SK-N-MC (cell line): ENCODE measurements around the gene HOXC5.

Experiments used
- DNase-seq: peaks from one replicate; pipeline ENCODE4 v3.0.0-alpha.2; 2011; ENCODE audit warnings: low read depth, low spot score
- H3K27ac ChIP-seq: fragments of 200-600 bp; sonication (generic); 2 replicates; pipeline ENCODE4 v1.5.1; 2016; ENCODE audit warnings: mixed run types
- H3K36me3 ChIP-seq: fragments of 200-600 bp; sonication (generic); 2 replicates; pipeline ENCODE4 v1.6.1; 2017; ENCODE audit warnings: antibody characterized with exemption, low read length, mixed read lengths; ENCODE audit not compliant: insufficient read depth
- H3K4me3 ChIP-seq: fragments of 200-600 bp; sonication (generic); 2 replicates; pipeline ENCODE4 v1.5.1; 2016
- H3K9ac ChIP-seq: fragments of 200-600 bp; sonication (generic); 2 replicates; pipeline ENCODE4 v1.8.0; 2017; ENCODE audit warnings: mixed run types, mixed read lengths; ENCODE audit not compliant: insufficient read length
- H3K9me3 ChIP-seq: fragments of 200-600 bp; sonication (generic); 2 replicates; pipeline ENCODE4 v1.6.1; 2017; ENCODE audit warnings: low read depth, mild to moderate bottlenecking, antibody characterized with exemption, low read length, moderate library complexity, mixed read lengths
- EZH2 ChIP-seq: fragments of 200-600 bp; sonication (generic); IDR thresholded peaks from one replicate; pipeline ENCODE4 v1.6.1; 2017; ENCODE audit warnings: antibody characterized with exemption
- FOXP2 ChIP-seq: optimal IDR thresholded peaks from 2 replicates; pipeline ENCODE3; 2011; ENCODE audit warnings: mild to moderate bottlenecking, moderate library complexity; ENCODE audit not compliant: insufficient read depth; ENCODE audit errors: extremely low read length, control extremely low read depth
- POLR2AphosphoS5 ChIP-seq: IDR thresholded peaks from 2 replicates; pipeline ENCODE4 v1.6.1; 2012; ENCODE audit warnings: mild to moderate bottlenecking, low read depth, low read length, borderline replicate concordance

The HOXC5 gene

GRCh38 chr12:54015018-54015931, 17.6 kb upstream of the HOXC5 start:
- Histone ChIP-seq H3K9ac (no peak overlapping the region), H3K9me3 (no peaks in the 10 kb centered on the region), H3K27ac (peak overlapping the region; percentile 95), H3K36me3 (no peaks in the 10 kb centered on the region), H3K4me3 (no peak overlapping the region)
- DNase-seq: no peak
- TF ChIP-seq POLR2AphosphoS5: no peak
- TF ChIP-seq FOXP2: no peak
- no peak for TF ChIP-seq EZH2

DNA sequence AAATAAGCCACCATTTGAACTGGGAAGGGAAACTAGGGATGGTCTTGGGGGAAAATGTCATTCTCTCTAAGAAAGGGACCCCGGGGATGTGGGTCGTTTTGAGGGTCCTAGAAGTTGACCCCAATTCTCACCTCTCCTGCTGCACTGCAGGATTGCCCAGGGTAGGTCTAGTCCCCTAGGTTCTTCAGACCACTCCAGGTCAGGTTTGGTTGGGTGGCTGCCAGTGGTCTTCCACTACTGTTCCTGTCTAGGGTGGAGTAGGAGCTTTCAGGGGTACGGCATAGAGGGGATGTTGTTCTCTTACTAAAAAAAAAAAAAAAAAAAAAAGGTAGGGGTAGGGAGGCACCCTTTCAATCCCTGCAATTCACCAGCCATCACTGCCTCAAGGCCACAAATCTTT, 16.8 kb upstream of the HOXC5 start:
- peak overlapping the region; percentile 95 for H3K4me3 ChIP-seq
- H3K27ac ChIP-seq: peak overlapping the region; percentile 95
- H3K9ac ChIP-seq: peak overlapping the region; percentile 78

DNA sequence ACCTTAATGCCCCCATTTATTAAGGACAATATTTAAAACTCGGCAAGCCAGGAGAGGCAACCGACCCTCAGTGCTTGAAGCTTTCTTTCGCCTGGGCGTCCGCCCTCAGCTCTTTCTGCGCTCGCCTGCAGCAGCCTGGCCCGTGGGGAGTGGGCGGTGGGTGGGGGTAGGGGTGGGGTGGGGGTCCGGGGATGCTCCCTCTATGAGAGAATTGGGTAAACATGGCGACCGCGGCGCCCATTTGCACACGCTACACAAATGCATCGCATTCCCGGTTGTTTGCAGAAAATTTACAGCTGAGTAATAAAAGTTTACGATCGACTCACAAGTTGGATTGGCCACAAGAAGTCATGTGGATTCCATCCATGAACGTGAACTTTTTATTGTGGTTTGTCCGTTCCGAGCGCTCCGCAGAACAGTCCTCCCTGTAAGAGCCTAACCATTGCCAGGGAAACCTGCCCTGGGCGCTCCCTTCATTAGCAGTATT, 16.3 kb upstream of the HOXC5 start:
- DNase-seq: no peak
- no peak for TF ChIP-seq FOXP2
- TF ChIP-seq POLR2AphosphoS5: peak; percentile 75
- no peak for TF ChIP-seq EZH2
- peak overlapping the region; percentile 95 for H3K27ac ChIP-seq
- peak overlapping the region; percentile 95 for H3K4me3 ChIP-seq
- peak overlapping the region; percentile 78 for H3K9ac ChIP-seq
- H3K36me3 ChIP-seq: no peaks in the 10 kb centered on the region
- H3K9me3 ChIP-seq: no peaks in the 10 kb centered on the region

More for the DNA sequence above, 16.8 kb upstream of the HOXC5 start:
- TF ChIP-seq POLR2AphosphoS5: no peak
- TF ChIP-seq EZH2: no peak
- TF ChIP-seq FOXP2: no peak
- DNase-seq: no peak
- Histone ChIP-seq H3K36me3 (no peaks in the 10 kb centered on the region), H3K9me3 (no peaks in the 10 kb centered on the region)

- no peaks in the 10 kb centered on the region for H3K9me3 ChIP-seq
- no peaks in the 10 kb centered on the region for H3K36me3 ChIP-seq
- DNase-seq: no peak
- peak overlapping the region; percentile 95 for H3K4me3 ChIP-seq
- peak overlapping the region; percentile 95 for H3K27ac ChIP-seq
- peak overlapping the region; percentile 70 for H3K9ac ChIP-seq
- TF ChIP-seq EZH2: no peak
- no peak; the same call in 1 of the 2 replicates for TF ChIP-seq POLR2AphosphoS5
- TF ChIP-seq FOXP2: no peak
These were observed 15.6 kb upstream of the HOXC5 start for GRCh38 chr12:54017027-54017788.

- peak; percentile 82 for DNase-seq
- Histone ChIP-seq H3K9me3 (no peaks in the 10 kb centered on the region), H3K4me3 (peak overlapping the region; percentile 95), H3K27ac (peak overlapping the region; percentile 96), H3K9ac (peak overlapping the region; percentile 93), H3K36me3 (no peaks in the 10 kb centered on the region)
- TF ChIP-seq POLR2AphosphoS5: peak; percentile 44
- TF ChIP-seq EZH2: no peak
- TF ChIP-seq FOXP2: no peak
These were observed 14.9 kb upstream of the HOXC5 start for GRCh38 chr12:54017878-54018467.

GRCh38 chr12:54018468-54018984, 14.3 kb upstream of the HOXC5 start:
- H3K4me3 ChIP-seq: peak overlapping the region; percentile 95
- H3K9ac ChIP-seq: peak overlapping the region; percentile 93
- TF ChIP-seq EZH2 (no peak), POLR2AphosphoS5 (peak; percentile 45; the same call in 1 of the 2 replicates)
- no peaks in the 10 kb centered on the region for H3K36me3 ChIP-seq
- DNase-seq: no peak
- peak overlapping the region; percentile 96 for H3K27ac ChIP-seq
- H3K9me3 ChIP-seq: no peaks in the 10 kb centered on the region

GRCh38 chr12:54019091-54019811, 13.6 kb upstream of the HOXC5 start:
- Histone ChIP-seq H3K9me3 (no peaks in the 10 kb centered on the region), H3K36me3 (no peaks in the 10 kb centered on the region), H3K9ac (peak overlapping the region; percentile 99), H3K4me3 (peak overlapping the region; percentile 95), H3K27ac (peak overlapping the region; percentile 96)
- TF ChIP-seq POLR2AphosphoS5: peak; percentile 11; the same call in 1 of the 2 replicates
- no peak for TF ChIP-seq FOXP2
- DNase-seq: no peak
